H1 (cell line): ENCODE measurements around the gene LIPE. TPM values are rescaled to one million over a fixed set of nuclear protein-coding genes. Genes with fewer than 3 reads are reported as not detected.

Source experiments
- FOSL1 ChIP-seq: IDR thresholded peaks from 2 replicates; pipeline ENCODE4 v1.6.1; 2011; ENCODE audit warnings: mild to moderate bottlenecking, low read depth, low read length, moderate library complexity; ENCODE audit not compliant: insufficient read depth
- TAF1 ChIP-seq: IDR thresholded peaks from 2 replicates; pipeline ENCODE4 v1.6.1; 2011; ENCODE audit warnings: mild to moderate bottlenecking, low read depth, low read length
- polyA plus RNA-seq, 7 experiments: library from polyadenylated mRNA; depleted of rRNA in 3 of 7; stranded (reverse) in 5 of 7; unstranded in 2 of 7; fragments of >200 nt in 5 of 7; fragments of 200-250 nt in 2 of 7; gene quantifications; 1 replicate in 5 of 7; 2 replicates in 1 of 7; 4 replicates in 1 of 7; pipeline versions ENCODE4 v1.2.1 to v1.2.3, GENCODE V29; 2011 to 2013; ENCODE audit warnings: missing spikeins in 2 of 7, mixed read lengths in 2 of 7
- total RNA-seq: library from RNA; stranded (reverse); fragmentation: NEBNext Ultra II Directional; extraction: Animal tissue kit (Norgen Biotek cat#: 25700); gene quantifications from 2 replicates; pipeline ENCODE4 v1.2.1, GENCODE V29; 2021
- TF ChIP-seq, protein P1 (sequence below): IDR thresholded peaks from 2 replicates; pipeline ENCODE4 v1.6.1; 2012; ENCODE audit warnings: low read length, inconsistent platforms
- TF ChIP-seq, protein P2 (sequence below), 3 experiments: IDR thresholded peaks; 1 replicate in 2 of 3; 2 replicates in 1 of 3; pipeline versions ENCODE4 v1.5.1 to v1.6.1; 2011; ENCODE audit warnings: low read length in 3 of 3, mild to moderate bottlenecking in 3 of 3, inconsistent platforms in 2 of 3, low read depth in 1 of 3, moderate library complexity in 1 of 3; ENCODE audit not compliant: insufficient read depth in 1 of 3; ENCODE audit errors: control extremely low read depth in 1 of 3

Gene LIPE
- total and polyA plus RNA-seq, 2 of the 8 experiments (the other 6 are each of a cell fraction or from before 2014, with no cell fraction given): 8.7 to 15.9 TPM

DNA sequence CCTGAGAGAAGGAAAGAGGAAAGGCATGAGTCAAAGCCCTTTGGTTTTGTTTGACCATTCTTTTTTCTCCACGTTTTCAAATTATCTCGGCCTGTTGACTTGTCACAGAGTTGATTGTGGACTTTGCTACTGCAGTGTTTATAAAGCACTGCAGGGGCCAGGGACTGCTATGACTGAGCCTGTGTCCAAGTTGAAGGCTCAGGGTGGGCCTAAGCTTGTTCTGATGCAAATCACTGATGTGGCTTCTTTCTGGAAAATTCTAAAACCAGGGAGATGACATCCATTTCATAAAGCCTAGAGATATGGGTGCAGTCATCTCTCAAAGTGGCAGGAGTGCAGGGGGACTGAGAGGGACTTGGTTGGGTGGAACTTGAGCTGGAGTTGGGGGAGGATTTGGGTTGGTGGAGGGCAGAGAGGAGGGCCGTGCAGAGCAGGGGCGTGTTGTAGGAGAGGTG is 16.8 kb upstream of the LIPE start (continued):
- TF ChIP-seq, protein P1, sequence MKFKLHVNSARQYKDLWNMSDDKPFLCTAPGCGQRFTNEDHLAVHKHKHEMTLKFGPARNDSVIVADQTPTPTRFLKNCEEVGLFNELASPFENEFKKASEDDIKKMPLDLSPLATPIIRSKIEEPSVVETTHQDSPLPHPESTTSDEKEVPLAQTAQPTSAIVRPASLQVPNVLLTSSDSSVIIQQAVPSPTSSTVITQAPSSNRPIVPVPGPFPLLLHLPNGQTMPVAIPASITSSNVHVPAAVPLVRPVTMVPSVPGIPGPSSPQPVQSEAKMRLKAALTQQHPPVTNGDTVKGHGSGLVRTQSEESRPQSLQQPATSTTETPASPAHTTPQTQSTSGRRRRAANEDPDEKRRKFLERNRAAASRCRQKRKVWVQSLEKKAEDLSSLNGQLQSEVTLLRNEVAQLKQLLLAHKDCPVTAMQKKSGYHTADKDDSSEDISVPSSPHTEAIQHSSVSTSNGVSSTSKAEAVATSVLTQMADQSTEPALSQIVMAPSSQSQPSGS: no peak
- TF ChIP-seq FOSL1 (no peak), TAF1 (no peak)
- TF ChIP-seq, protein P2, sequence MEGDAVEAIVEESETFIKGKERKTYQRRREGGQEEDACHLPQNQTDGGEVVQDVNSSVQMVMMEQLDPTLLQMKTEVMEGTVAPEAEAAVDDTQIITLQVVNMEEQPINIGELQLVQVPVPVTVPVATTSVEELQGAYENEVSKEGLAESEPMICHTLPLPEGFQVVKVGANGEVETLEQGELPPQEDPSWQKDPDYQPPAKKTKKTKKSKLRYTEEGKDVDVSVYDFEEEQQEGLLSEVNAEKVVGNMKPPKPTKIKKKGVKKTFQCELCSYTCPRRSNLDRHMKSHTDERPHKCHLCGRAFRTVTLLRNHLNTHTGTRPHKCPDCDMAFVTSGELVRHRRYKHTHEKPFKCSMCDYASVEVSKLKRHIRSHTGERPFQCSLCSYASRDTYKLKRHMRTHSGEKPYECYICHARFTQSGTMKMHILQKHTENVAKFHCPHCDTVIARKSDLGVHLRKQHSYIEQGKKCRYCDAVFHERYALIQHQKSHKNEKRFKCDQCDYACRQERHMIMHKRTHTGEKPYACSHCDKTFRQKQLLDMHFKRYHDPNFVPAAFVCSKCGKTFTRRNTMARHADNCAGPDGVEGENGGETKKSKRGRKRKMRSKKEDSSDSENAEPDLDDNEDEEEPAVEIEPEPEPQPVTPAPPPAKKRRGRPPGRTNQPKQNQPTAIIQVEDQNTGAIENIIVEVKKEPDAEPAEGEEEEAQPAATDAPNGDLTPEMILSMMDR (IDR thresholded peaks at IDR 0.05; ENCODE audit: control extremely low read depth in 1 of 3, insufficient read depth in 1 of 3, low read depth in 1 of 3, low read length in 3 of 3): no peak
